GM12878 (cell line): ENCODE measurements around the gene PTPRN2. TPM values are rescaled to one million over a fixed set of nuclear protein-coding genes. Genes with fewer than 3 reads are reported as not detected.

ENCODE experiments used
- ATAC-seq: fragments of 200-7000 bp; cut with Tn5 transposase; 3 replicates; pipeline ENCODE4 v1.9.1; 2020; ENCODE audit warnings: mild to moderate bottlenecking, moderate library complexity
- BruUV-seq: library from RNA; stranded (reverse); fragments of 400-500 nt; replicated peaks from 2 replicates; lab custom pipeline; 2021; lab: Mats Ljungman, UMichigan
- CTCF ChIA-PET: fragments of 300-600 bp; sonication (Branson Sonifier 250); formaldehyde crosslinking; extraction: SDS; loops from one replicate; lab custom pipeline; 2021; ENCODE audit warnings: inconsistent platforms; lab: Yijun Ruan, JAX
- POLR2A ChIA-PET: fragments of 350-600 bp; formaldehyde crosslinking; extraction: SDS; loops from one replicate; lab custom pipeline; 2021; ENCODE audit warnings: inconsistent platforms; lab: Charles Lee
- RAD21 ChIA-PET: fragments of 300-600 bp; sonication (Branson Sonifier 250); formaldehyde crosslinking; loops from one replicate; lab custom pipeline; 2023; ENCODE audit warnings: antibody characterized with exemption; ENCODE audit not compliant: unreplicated experiment; lab: Charles Lee
- SMC1A ChIA-PET: fragments of 300-600 bp; sonication (Branson Sonifier 250); formaldehyde crosslinking; loops from one replicate; lab custom pipeline; 2023; ENCODE audit not compliant: unreplicated experiment, uncharacterized antibody; lab: Charles Lee
- DNase-seq: peaks from one replicate; pipeline ENCODE4 v3.0.0-alpha.2; 2011; ENCODE audit warnings: low read depth, low spot score
- FAIRE-seq: peaks from 3 replicates; lab custom pipeline; 2011; peaks lifted over from hg19 to GRCh38; lab: Jason Lieb, UNC
- H2AFZ ChIP-seq: 2 replicates; pipeline ENCODE4 v1.6.0; 2011; ENCODE audit warnings: low read depth, low read length, control low read depth; ENCODE audit not compliant: control insufficient read depth
- H3K27ac ChIP-seq: 2 replicates; pipeline ENCODE4 v1.5.1; 2011; ENCODE audit warnings: control low read depth; ENCODE audit not compliant: control insufficient read depth, insufficient read depth
- H3K27me3 ChIP-seq, 2 experiments: replicated peaks in 1 of 2; 2 replicates each; pipeline versions ENCODE4 v1.6.0 to v1.6.1; 2011; ENCODE audit warnings: low read length in 1 of 2; ENCODE audit not compliant: control insufficient read depth in 2 of 2, insufficient read depth in 2 of 2
- H3K36me3 ChIP-seq, 2 experiments: 2 replicates each; pipeline ENCODE4 v1.5.1; 2011; ENCODE audit warnings: low read length in 1 of 2; ENCODE audit not compliant: control insufficient read depth in 2 of 2, insufficient read depth in 2 of 2
- H3K4me1 ChIP-seq: 2 replicates; pipeline ENCODE4 v1.6.1; 2011; ENCODE audit warnings: mild to moderate bottlenecking, low read length, moderate library complexity, mixed read lengths; ENCODE audit not compliant: control insufficient read depth, insufficient read depth
- H3K4me2 ChIP-seq: 2 replicates; pipeline ENCODE4 v1.6.0; 2011; ENCODE audit warnings: control low read depth; ENCODE audit not compliant: control insufficient read depth, insufficient read depth
- H3K4me3 ChIP-seq: fragments of 200-600 bp; sonication (generic); 2 replicates; pipeline ENCODE4 v1.5.1; 2016
- H3K79me2 ChIP-seq: 2 replicates; pipeline ENCODE4 v1.6.0; 2011; ENCODE audit warnings: low read length; ENCODE audit not compliant: control insufficient read depth, insufficient read depth
- H3K9ac ChIP-seq: 2 replicates; pipeline ENCODE4 v1.8.0; 2011; ENCODE audit warnings: low read length, control low read depth, mixed read lengths; ENCODE audit not compliant: control insufficient read depth, insufficient read depth
- H3K9me3 ChIP-seq: replicated peaks from 3 replicates; pipeline ENCODE4 v1.5.1; 2011; ENCODE audit warnings: mild to moderate bottlenecking, low read length; ENCODE audit not compliant: control insufficient read depth, insufficient read depth
- H4K20me1 ChIP-seq: 2 replicates; pipeline ENCODE4 v1.6.0; 2011; ENCODE audit not compliant: control insufficient read depth, insufficient read depth
- BCL11A ChIP-seq: IDR thresholded peaks from 2 replicates; pipeline ENCODE4 v1.6.1; 2011; ENCODE audit warnings: low read depth, low read length
- CBX3 ChIP-seq: fragments of 200-600 bp; sonication (generic); IDR thresholded peaks from 2 replicates; pipeline ENCODE4 v1.6.1; 2016; ENCODE audit warnings: low read depth, borderline replicate concordance
- CHD2 ChIP-seq: IDR thresholded peaks from 2 replicates; pipeline ENCODE4 v1.6.1; 2011; ENCODE audit warnings: low read depth, low read length, improper control_type of control experiment, borderline replicate concordance
- FOXK2 ChIP-seq: fragments of 450-650 bp; IDR thresholded peaks from 2 replicates; pipeline ENCODE4 v1.6.1; 2017; ENCODE audit warnings: mild to moderate bottlenecking, moderate library complexity
- PML ChIP-seq: IDR thresholded peaks from 2 replicates; pipeline ENCODE4 v1.6.1; 2012; ENCODE audit warnings: low read length, inconsistent platforms
- RB1 ChIP-seq: fragments of 450-650 bp; formaldehyde crosslinking; IDR thresholded peaks from 2 replicates; pipeline ENCODE4 v1.6.1; 2017; ENCODE audit warnings: mild to moderate bottlenecking, borderline replicate concordance
- ZNF622 ChIP-seq: fragments of 450-650 bp; IDR thresholded peaks from 2 replicates; pipeline ENCODE4 v1.6.1; 2017; ENCODE audit warnings: mild to moderate bottlenecking, inconsistent platforms
- WGBS: methylation state at CpG from one replicate; pipeline ENCODE4 v1.1.6; 2016; ENCODE audit warnings: low lambda C conversion rate; ENCODE audit not compliant: insufficient replicate concordance, insufficient coverage; ENCODE audit errors: missing lambda C conversion rate; 5-methylcytosine and 5-hydroxymethylcytosine counted together
- in situ Hi-C: fragments of 300-500 bp; cut with MboI; formaldehyde crosslinking; loops from 9 replicates; pipeline ENCODE4 v1.14.3; 2018; ENCODE audit warnings: mixed read lengths
- intact Hi-C: fragments of 100-400 bp; cut with micrococcal nuclease; formaldehyde crosslinking; loops from one replicate; pipeline ENCODE4 v1.14.2; 2022; ENCODE audit not compliant: unreplicated experiment
- polyA plus RNA-seq, 11 experiments: library from polyadenylated mRNA; depleted of rRNA in 4 of 11; unstranded in 6 of 11; stranded (reverse) in 5 of 11; fragments of >200 nt; fragmentation: Nextera tagmentation in 4 of 11; fragmentation: Illumina TruSeq in 1 of 11; extraction: Ambion mirVana in 4 of 11; extraction: Trizol in 1 of 11; gene quantifications; 1 replicate in 1 of 11; 2 replicates in 10 of 11; pipeline versions ENCODE4 v1.2.1 to v1.2.3, GENCODE V29; 2011 to 2016; ENCODE audit warnings: inconsistent platforms in 2 of 11, missing spikeins in 2 of 11, low read depth in 1 of 11
- total RNA-seq, 4 experiments: library from RNA; depleted of rRNA in 3 of 4; stranded (reverse); fragments of >200 nt in 3 of 4; fragmentation: Illumina TruSeq in 1 of 4; extraction: Trizol in 1 of 4; gene quantifications; 2 replicates each; pipeline versions ENCODE4 v1.2.1 to v1.2.3, GENCODE V29; 2013 to 2021
- TF ChIP-seq, protein P1 (sequence below): fragments of 150-350 bp; IDR thresholded peaks from 2 replicates; pipeline ENCODE4 v1.6.1; 2016; ENCODE audit warnings: low read depth, low read length
- TF ChIP-seq, protein P2 (sequence below): fragments of 450-650 bp; IDR thresholded peaks from 2 replicates; pipeline ENCODE4 v1.6.1; 2017; ENCODE audit warnings: mild to moderate bottlenecking, low read depth, inconsistent platforms; ENCODE audit not compliant: poor library complexity, severe bottlenecking

Gene PTPRN2
- total and polyA plus RNA-seq, 10 of the 15 experiments (the other 5 are each of a cell fraction or from before 2014, with no cell fraction given): 5.4 TPM; not detected in 9

DNA sequence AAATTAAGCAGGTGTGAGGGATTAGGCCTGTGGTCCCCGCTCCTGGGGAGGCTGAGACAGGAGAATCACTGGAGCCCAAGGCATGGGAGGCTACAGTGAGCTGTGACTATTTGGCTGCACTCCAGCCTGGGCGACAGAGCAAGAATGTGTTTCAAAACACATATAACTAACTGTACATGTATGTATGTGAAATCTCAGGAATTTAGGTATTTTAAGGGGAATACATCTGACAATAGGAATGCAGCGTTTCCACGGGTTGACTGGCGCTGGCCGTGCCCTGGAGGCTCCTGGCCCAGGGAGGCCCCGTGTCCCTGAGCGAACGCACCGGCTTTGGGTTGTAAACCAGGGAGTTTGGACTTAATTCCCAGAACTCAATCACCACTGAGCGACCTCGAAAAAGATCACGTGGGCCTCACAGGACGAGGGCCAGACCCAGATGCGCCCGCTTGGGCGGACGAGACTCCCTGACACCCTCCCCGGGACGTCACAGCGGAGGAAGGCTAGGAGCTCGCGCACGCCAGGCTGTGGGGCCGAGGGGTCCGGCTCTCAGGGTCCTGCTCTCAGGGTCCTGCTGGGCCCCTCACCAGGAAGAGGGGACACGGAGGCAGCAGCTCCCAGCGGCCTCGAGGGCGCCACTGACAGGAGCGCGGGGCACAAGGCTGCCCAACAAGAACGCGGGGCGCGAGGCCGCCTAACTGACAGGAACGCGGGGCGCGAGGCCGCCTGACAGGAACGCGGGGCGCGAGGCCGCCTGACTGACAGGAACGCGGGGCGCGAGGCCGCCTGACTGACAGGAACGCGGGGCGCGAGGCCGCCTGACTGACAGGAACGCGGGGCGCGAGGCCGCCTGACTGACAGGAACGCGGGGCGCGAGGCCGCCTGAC lies 18.4 kb downstream of the PTPRN2 start:
- ChIA-PET RAD21 (no interaction called here), SMC1A (interaction anchor here (0.8 kb wide), 1 partner anchor 13 kb away, joined by 4 read pairs; no protein-coding TSS in a partner anchor), POLR2A (no interaction called here), CTCF (no interaction called here)
- Histone ChIP-seq H3K9ac (no peak overlapping the region), H3K9me3 (no peaks in the 10 kb centered on the region; the same call in 2 of the 3 replicates), H4K20me1 (no peaks in the 10 kb centered on the region), H2AFZ (no peak overlapping the region), H3K4me2 (no peak overlapping the region), H3K4me3 (no peak overlapping the region), H3K79me2 (no peaks in the 10 kb centered on the region), H3K36me3 (no peaks in the 10 kb centered on the region), H3K27ac (no peak overlapping the region), H3K4me1 (no peaks in the 10 kb centered on the region), H3K27me3 (no peaks in the 10 kb centered on the region)
- TF ChIP-seq CBX3 (no peak), RB1 (no peak), CHD2 (no peak), ZNF622 (no peak), BCL11A (no peak), FOXK2 (no peak), PML (no peak)
- TF ChIP-seq, protein P1, sequence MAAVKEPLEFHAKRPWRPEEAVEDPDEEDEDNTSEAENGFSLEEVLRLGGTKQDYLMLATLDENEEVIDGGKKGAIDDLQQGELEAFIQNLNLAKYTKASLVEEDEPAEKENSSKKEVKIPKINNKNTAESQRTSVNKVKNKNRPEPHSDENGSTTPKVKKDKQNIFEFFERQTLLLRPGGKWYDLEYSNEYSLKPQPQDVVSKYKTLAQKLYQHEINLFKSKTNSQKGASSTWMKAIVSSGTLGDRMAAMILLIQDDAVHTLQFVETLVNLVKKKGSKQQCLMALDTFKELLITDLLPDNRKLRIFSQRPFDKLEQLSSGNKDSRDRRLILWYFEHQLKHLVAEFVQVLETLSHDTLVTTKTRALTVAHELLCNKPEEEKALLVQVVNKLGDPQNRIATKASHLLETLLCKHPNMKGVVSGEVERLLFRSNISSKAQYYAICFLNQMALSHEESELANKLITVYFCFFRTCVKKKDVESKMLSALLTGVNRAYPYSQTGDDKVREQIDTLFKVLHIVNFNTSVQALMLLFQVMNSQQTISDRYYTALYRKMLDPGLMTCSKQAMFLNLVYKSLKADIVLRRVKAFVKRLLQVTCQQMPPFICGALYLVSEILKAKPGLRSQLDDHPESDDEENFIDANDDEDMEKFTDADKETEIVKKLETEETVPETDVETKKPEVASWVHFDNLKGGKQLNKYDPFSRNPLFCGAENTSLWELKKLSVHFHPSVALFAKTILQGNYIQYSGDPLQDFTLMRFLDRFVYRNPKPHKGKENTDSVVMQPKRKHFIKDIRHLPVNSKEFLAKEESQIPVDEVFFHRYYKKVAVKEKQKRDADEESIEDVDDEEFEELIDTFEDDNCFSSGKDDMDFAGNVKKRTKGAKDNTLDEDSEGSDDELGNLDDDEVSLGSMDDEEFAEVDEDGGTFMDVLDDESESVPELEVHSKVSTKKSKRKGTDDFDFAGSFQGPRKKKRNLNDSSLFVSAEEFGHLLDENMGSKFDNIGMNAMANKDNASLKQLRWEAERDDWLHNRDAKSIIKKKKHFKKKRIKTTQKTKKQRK: no peak
- TF ChIP-seq, protein P2, sequence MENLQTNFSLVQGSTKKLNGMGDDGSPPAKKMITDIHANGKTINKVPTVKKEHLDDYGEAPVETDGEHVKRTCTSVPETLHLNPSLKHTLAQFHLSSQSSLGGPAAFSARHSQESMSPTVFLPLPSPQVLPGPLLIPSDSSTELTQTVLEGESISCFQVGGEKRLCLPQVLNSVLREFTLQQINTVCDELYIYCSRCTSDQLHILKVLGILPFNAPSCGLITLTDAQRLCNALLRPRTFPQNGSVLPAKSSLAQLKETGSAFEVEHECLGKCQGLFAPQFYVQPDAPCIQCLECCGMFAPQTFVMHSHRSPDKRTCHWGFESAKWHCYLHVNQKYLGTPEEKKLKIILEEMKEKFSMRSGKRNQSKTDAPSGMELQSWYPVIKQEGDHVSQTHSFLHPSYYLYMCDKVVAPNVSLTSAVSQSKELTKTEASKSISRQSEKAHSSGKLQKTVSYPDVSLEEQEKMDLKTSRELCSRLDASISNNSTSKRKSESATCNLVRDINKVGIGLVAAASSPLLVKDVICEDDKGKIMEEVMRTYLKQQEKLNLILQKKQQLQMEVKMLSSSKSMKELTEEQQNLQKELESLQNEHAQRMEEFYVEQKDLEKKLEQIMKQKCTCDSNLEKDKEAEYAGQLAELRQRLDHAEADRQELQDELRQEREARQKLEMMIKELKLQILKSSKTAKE: no peak
- no TSS peak for BruUV-seq
- intact Hi-C loops: no loop called here
- ATAC-seq (no peak), DNase-seq (no peak), FAIRE-seq (no peak)
- in situ Hi-C loops: no loop called here
- WGBS: 81% methylated on average over 32 of the region's 67 CpGs
